Body of pancreas (tissue), 4 donors: ENCODE results near the gene KPNA2.

Experiments
- POLR2A ChIP-seq, 3 donors: fragments of 450-650 bp; IDR thresholded peaks; one replicate each; pipeline ENCODE4 v1.6.1; 2016; ENCODE audit warnings: antibody characterized with exemption in 3 of 3, mild to moderate bottlenecking in 2 of 3
- TF ChIP-seq, protein P1 (sequence below), 7 experiments: fragments of 450-650 bp in 4 of 7; fragments of 200-600 bp in 3 of 7; sonication (generic) in 3 of 7; IDR thresholded peaks; one replicate each; pipeline ENCODE4 v1.5.1; 2016 to 2019; ENCODE audit warnings: antibody characterized with exemption in 7 of 7

DNA sequence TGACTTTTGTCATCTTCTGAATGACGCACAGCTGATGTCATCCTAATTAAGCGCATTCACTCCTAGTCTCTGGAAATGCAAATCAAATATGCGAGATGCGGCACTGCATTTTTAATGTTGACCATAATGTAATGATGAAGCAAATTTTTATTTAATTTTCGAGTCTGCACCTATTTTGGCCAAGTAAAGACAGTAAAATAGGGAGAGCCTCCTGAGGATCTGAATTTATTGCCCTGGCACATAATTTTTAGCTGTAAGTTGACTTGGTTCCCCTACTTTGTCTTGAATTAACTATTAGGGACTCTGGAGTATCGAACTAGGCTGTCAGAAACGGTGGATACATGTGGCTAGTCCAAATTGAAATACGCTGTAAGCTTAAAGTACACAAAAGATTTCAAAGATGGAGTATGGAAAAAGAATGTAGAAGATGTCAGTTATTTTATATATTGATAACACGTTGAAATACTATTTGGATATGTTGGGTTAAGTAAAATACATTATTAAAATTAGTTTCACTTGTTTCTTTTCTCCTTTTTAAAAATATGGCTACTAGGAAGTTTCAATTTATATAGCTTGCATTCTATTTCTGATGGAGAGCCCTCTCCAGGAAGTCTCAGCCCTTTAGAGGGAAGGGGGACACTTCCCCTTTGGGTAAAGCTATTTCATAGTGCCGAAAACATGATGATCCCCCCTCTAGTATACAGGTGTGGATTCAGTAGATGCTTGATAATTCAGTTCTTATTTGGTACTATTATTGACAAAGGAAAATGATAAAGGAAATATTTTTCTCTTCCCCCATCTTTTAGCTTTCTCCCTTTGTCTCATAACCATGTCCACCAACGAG, 991 bp downstream of the KPNA2 start:
- TF ChIP-seq, protein P1, sequence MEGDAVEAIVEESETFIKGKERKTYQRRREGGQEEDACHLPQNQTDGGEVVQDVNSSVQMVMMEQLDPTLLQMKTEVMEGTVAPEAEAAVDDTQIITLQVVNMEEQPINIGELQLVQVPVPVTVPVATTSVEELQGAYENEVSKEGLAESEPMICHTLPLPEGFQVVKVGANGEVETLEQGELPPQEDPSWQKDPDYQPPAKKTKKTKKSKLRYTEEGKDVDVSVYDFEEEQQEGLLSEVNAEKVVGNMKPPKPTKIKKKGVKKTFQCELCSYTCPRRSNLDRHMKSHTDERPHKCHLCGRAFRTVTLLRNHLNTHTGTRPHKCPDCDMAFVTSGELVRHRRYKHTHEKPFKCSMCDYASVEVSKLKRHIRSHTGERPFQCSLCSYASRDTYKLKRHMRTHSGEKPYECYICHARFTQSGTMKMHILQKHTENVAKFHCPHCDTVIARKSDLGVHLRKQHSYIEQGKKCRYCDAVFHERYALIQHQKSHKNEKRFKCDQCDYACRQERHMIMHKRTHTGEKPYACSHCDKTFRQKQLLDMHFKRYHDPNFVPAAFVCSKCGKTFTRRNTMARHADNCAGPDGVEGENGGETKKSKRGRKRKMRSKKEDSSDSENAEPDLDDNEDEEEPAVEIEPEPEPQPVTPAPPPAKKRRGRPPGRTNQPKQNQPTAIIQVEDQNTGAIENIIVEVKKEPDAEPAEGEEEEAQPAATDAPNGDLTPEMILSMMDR (IDR thresholded peaks at IDR 0.05), result no peak
- no peak for TF ChIP-seq POLR2A (IDR thresholded peaks at IDR 0.05)
